Panc1 (cell line): ENCODE measurements around the gene BLM. TPM values are rescaled to one million over a fixed set of nuclear protein-coding genes. Genes with fewer than 3 reads are reported as not detected.

Experiments used
- ATAC-seq: fragments of 200-7000 bp; cut with Tn5 transposase; 2 replicates; pipeline ENCODE4 v1.9.1; 2020; ENCODE audit warnings: mild to moderate bottlenecking, moderate library complexity
- BruUV-seq: library from RNA; stranded (reverse); fragments of 400-500 nt; replicated peaks from 2 replicates; lab custom pipeline; 2021; lab: Mats Ljungman, UMichigan
- CTCF ChIA-PET: fragments of 300-600 bp; sonication (Branson Sonifier 250); formaldehyde crosslinking; loops from one replicate; lab custom pipeline; 2022; ENCODE audit warnings: antibody characterized with exemption; lab: Charles Lee
- POLR2A ChIA-PET: fragments of 300-600 bp; sonication (Branson Sonifier 250); formaldehyde crosslinking; loops from one replicate; lab custom pipeline; 2022; ENCODE audit warnings: antibody characterized with exemption; lab: Charles Lee
- DNase-seq: peaks from one replicate; pipeline ENCODE4 v3.0.0-alpha.2; 2010; ENCODE audit warnings: low read depth, low spot score
- H3K27ac ChIP-seq: 2 replicates; pipeline ENCODE4 v1.5.1; 2011; ENCODE audit warnings: mild to moderate bottlenecking, low read length, inconsistent platforms
- H3K27me3 ChIP-seq: fragments of 200-500 bp; sonication (Bioruptor generic); 2 replicates; pipeline ENCODE4 v1.6.0; 2014; ENCODE audit warnings: low read length, inconsistent platforms; ENCODE audit not compliant: control insufficient read depth, insufficient read depth
- H3K36me3 ChIP-seq: fragments of 200-500 bp; sonication (Bioruptor generic); 2 replicates; pipeline ENCODE4 v1.5.1; 2014; ENCODE audit warnings: inconsistent platforms, mild to moderate bottlenecking, low read length, moderate library complexity; ENCODE audit not compliant: control insufficient read depth, insufficient read depth
- H3K4me1 ChIP-seq: 2 replicates; pipeline ENCODE4 v1.5.1; 2011; ENCODE audit warnings: inconsistent platforms, mild to moderate bottlenecking, low read length, moderate library complexity; ENCODE audit not compliant: control insufficient read depth, insufficient read depth
- H3K4me3 ChIP-seq, 2 experiments: 2 replicates each; pipeline ENCODE4 v1.5.1; 2011 to 2012; ENCODE audit warnings: low read depth in 2 of 2, low read length in 2 of 2, mild to moderate bottlenecking in 2 of 2, inconsistent platforms in 1 of 2, moderate library complexity in 1 of 2
- H3K9me3 ChIP-seq: fragments of 200-500 bp; sonication (Bioruptor generic); 2 replicates; pipeline ENCODE4 v1.5.1; 2014; ENCODE audit warnings: low read depth, mild to moderate bottlenecking, inconsistent platforms, low read length, moderate library complexity; ENCODE audit not compliant: control insufficient read depth, insufficient read depth
- POLR2AphosphoS5 ChIP-seq: IDR thresholded peaks from 2 replicates; pipeline ENCODE4 v1.6.1; 2012; ENCODE audit warnings: mild to moderate bottlenecking, low read depth, low read length, moderate library complexity
- SIN3A ChIP-seq: IDR thresholded peaks from 2 replicates; pipeline ENCODE4 v1.6.1; 2012; ENCODE audit warnings: low read depth, mild to moderate bottlenecking, low read length, moderate library complexity, borderline replicate concordance; ENCODE audit not compliant: insufficient read depth
- TCF7L2 ChIP-seq: IDR thresholded peaks from 2 replicates; pipeline ENCODE4 v1.6.1; 2011; ENCODE audit warnings: mild to moderate bottlenecking, low read depth, low read length, inconsistent platforms
- in situ Hi-C: cut with HindIII; loops from 2 replicates; pipeline ENCODE4 v1.10.0; 2016; ENCODE audit warnings: low sequenced_read_pairs, low pct_unique_long_range_greater_than_20kb
- intact Hi-C: fragments of 100-400 bp; cut with micrococcal nuclease; formaldehyde crosslinking; loops from one replicate; pipeline ENCODE4 v1.10.0; 2022; ENCODE audit not compliant: unreplicated experiment
- total RNA-seq: library from RNA; stranded (reverse); gene quantifications from one replicate; pipeline ENCODE4 v1.2.1, GENCODE V29; 2021; ENCODE audit not compliant: unreplicated experiment
- TF ChIP-seq, protein P1 (sequence below), 2 experiments: IDR thresholded peaks; 2 replicates each; pipeline ENCODE4 v1.6.1; 2011 to 2012; ENCODE audit warnings: low read depth in 2 of 2, control low read depth in 1 of 2, low read length in 1 of 2, mild to moderate bottlenecking in 1 of 2, moderate library complexity in 1 of 2; ENCODE audit not compliant: insufficient read depth in 1 of 2
- TF ChIP-seq, protein P2 (sequence below): fragments of 450-650 bp; IDR thresholded peaks from 2 replicates; pipeline ENCODE4 v1.5.1; 2017; ENCODE audit warnings: mild to moderate bottlenecking

Gene BLM
- total RNA-seq, 1 experiment from 2014 or later: 23.9 TPM

DNA sequence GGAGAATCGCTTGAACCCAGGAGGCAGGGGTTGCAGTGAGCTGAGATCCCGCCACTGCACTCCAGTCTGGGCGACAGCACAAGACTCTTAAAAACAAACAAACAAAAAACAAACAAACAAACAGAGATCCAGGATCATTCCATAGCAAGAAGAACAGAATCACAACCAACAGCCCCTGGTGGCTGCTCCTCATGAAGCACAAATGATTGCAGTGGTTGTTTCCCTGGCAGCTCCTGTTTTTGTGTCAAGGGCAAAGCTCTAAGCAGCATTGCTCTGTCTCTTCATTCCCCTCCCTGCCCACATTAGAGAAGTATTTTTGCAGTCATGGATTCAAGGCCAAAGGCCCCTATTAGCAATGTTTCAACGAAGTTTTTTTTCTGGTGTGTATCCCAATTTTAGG lies 25.8 kb upstream of the BLM start:
- intact Hi-C loops (loop anchor here (2.0 to 10.0 kb wide), 2 partner anchors 43 to 367 kb away; no protein-coding TSS in a partner anchor), in situ Hi-C loops (no loop called here)
- CTCF ChIA-PET: interaction anchor here (1.1 kb wide), 1 partner anchor 44 kb away, joined by 3 read pairs; no protein-coding TSS in a partner anchor
- TF ChIP-seq TCF7L2: no peak
- TF ChIP-seq, protein P1, sequence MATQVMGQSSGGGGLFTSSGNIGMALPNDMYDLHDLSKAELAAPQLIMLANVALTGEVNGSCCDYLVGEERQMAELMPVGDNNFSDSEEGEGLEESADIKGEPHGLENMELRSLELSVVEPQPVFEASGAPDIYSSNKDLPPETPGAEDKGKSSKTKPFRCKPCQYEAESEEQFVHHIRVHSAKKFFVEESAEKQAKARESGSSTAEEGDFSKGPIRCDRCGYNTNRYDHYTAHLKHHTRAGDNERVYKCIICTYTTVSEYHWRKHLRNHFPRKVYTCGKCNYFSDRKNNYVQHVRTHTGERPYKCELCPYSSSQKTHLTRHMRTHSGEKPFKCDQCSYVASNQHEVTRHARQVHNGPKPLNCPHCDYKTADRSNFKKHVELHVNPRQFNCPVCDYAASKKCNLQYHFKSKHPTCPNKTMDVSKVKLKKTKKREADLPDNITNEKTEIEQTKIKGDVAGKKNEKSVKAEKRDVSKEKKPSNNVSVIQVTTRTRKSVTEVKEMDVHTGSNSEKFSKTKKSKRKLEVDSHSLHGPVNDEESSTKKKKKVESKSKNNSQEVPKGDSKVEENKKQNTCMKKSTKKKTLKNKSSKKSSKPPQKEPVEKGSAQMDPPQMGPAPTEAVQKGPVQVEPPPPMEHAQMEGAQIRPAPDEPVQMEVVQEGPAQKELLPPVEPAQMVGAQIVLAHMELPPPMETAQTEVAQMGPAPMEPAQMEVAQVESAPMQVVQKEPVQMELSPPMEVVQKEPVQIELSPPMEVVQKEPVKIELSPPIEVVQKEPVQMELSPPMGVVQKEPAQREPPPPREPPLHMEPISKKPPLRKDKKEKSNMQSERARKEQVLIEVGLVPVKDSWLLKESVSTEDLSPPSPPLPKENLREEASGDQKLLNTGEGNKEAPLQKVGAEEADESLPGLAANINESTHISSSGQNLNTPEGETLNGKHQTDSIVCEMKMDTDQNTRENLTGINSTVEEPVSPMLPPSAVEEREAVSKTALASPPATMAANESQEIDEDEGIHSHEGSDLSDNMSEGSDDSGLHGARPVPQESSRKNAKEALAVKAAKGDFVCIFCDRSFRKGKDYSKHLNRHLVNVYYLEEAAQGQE (IDR thresholded peaks at IDR 0.05; ENCODE audit: insufficient read depth in 1 of 2, low read depth in 2 of 2, low read length in 1 of 2): no peak
- no peak for TF ChIP-seq SIN3A
- TF ChIP-seq, protein P2, sequence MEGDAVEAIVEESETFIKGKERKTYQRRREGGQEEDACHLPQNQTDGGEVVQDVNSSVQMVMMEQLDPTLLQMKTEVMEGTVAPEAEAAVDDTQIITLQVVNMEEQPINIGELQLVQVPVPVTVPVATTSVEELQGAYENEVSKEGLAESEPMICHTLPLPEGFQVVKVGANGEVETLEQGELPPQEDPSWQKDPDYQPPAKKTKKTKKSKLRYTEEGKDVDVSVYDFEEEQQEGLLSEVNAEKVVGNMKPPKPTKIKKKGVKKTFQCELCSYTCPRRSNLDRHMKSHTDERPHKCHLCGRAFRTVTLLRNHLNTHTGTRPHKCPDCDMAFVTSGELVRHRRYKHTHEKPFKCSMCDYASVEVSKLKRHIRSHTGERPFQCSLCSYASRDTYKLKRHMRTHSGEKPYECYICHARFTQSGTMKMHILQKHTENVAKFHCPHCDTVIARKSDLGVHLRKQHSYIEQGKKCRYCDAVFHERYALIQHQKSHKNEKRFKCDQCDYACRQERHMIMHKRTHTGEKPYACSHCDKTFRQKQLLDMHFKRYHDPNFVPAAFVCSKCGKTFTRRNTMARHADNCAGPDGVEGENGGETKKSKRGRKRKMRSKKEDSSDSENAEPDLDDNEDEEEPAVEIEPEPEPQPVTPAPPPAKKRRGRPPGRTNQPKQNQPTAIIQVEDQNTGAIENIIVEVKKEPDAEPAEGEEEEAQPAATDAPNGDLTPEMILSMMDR: no peak
- no peak for TF ChIP-seq POLR2AphosphoS5
- no TSS peak for BruUV-seq
- Histone ChIP-seq H3K9me3 (no peaks in the 10 kb centered on the region; the same call in 1 of the 2 replicates), H3K4me3 (no peak overlapping the region), H3K4me1 (no peaks in the 10 kb centered on the region), H3K27me3 (no peaks in the 10 kb centered on the region), H3K27ac (no peak overlapping the region), H3K36me3 (no peaks in the 10 kb centered on the region)
- POLR2A ChIA-PET: no interaction called here
- ATAC-seq: no peak
- no peak for DNase-seq

DNA sequence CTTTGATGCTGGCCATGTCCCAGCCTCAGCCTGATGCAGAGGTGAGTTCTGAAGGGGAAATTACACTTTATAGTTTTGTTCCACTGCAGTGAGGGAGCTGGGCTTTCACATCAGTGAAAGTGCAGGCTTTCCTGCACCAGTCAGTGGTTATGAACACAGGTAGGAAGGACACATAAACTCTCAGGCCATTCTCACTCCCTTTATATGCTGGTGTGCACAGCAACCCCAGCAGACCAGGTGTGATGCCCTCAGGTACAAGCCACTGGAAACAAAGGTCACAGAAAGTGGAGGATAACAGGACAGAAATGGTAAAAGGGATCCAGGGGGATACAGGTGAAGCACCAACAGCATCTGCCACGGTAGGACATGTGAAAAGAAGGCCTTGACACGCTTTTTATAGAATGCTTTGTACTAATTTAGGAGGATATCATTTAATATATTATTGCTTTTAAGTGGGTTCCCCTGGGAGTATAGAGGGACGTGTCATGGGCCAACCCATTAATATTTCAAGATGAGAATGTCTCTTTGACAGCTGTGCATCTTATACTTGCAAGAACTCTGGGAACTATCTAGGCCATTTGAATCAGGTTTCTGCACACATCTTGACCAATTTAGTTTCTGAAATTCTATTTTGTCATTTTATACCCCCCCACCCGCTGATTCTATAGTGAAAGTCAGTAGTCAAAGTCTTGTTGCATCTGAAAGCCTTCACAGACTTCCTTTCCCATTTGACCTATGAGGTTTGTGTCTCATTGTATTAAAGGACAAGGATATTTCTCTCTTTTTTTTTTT lies 25.0 kb upstream of the BLM start:
- in situ Hi-C loops: no loop called here
- intact Hi-C loops: loop anchor here (2.0 to 10.0 kb wide), 2 partner anchors 43 to 367 kb away; no protein-coding TSS in a partner anchor
- TF ChIP-seq, protein P2: no peak
- TF ChIP-seq POLR2AphosphoS5 (no peak), TCF7L2 (no peak), SIN3A (no peak)
- TF ChIP-seq, protein P1 (IDR thresholded peaks at IDR 0.05; ENCODE audit: insufficient read depth in 1 of 2, low read depth in 2 of 2, low read length in 1 of 2): no peak
- Histone ChIP-seq H3K4me3 (no peak overlapping the region), H3K4me1 (no peaks in the 10 kb centered on the region), H3K27me3 (no peaks in the 10 kb centered on the region), H3K36me3 (no peaks in the 10 kb centered on the region), H3K9me3 (no peaks in the 10 kb centered on the region; the same call in 1 of the 2 replicates), H3K27ac (no peak overlapping the region)
- BruUV-seq: no TSS peak
- CTCF ChIA-PET: interaction anchor here (1.1 kb wide), 1 partner anchor 44 kb away, joined by 3 read pairs; no protein-coding TSS in a partner anchor
- DNase-seq (no peak), ATAC-seq (no peak)
- POLR2A ChIA-PET: no interaction called here
